NAMALWA (cell line): Measurements from ENCODE around the gene MISP.

Source experiments
- DNase-seq: peaks from one replicate; pipeline ENCODE4 v3.0.0-alpha.2; 2015; ENCODE audit warnings: low spot score

Gene MISP

GRCh38 chr19:772730-773436, 22.0 kb downstream of the MISP start:
- DNase-seq, result no peak

- no peak for DNase-seq
Observed at GRCh38 chr19:776549-776948, 25.6 kb downstream of the MISP start.

DNA sequence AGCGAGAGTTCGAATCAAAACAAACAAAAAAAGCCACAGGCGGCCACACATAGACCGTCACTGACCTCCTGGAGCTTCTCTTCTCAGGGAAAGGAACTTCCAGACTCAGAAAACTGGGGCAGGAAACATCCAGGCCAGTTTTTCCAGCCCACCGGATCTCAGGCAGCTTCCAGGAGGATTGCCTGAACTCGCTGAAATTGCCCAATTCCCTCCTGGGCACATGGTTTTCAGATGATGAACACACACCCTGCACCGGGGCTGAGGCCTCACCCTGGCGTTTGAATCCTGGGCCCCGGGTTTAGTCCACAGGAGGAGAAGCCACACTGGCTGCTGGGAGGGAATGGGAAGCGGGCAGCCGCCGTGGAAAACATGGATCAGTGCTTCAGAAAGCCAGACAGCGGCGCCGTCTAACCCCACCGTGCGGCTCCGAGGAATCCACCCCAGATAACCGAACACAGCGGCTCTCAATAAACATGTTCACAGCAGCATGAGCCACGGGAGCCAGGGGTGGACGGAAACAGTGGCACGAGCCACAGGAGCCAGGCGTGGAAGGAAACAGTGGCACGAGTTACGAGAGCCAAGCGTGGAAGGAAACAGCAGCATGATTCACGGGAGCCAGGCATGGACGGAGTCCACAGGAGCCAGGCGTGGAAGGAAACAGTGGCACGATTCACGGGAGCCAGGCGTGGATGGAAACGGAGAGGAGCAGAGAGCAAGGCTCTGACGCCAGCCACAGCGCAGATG, 28.2 kb downstream of the MISP start:
- DNase-seq, result no peak

- no peak for DNase-seq
Observed at GRCh38 chr19:780935-781334, 30.0 kb downstream of the MISP start.

- DNase-seq, result no peak
Observed at GRCh38 chr19:781800-782184, 30.9 kb downstream of the MISP start.

DNA sequence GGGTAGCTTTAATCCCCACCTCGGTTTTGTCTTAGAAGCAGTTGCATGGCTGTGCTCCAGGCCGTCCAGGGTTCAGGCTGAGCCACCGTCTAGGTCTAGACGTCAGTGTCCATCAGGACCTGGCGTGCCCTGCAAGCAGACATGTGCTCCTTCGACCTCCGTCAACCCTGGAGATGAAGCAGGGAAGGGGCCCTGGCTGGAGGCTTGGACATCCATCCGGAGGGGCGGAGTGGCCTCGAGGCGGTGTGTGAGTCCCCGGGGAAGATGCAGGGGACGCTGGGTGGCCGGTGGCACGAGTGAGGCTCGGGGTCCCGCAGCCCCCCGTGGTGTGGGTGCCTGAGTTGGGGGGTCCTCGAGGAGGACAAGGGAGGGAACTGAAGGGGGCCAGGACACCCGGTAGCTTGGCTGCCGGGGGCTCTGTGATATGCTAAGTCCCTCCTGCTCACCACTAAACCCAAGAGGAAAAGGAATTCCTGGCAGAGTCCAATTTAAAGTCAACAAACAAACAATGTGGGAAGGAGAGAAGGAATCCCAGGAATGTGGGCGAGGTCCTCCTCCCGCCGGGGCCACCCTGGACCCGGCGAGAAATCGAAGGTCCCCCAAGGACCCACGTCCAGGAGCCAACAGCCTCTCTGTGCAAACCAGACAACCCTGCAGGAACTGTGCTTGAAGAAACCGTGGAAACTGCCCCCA, 31.4 kb downstream of the MISP start:
- no peak for DNase-seq

DNA sequence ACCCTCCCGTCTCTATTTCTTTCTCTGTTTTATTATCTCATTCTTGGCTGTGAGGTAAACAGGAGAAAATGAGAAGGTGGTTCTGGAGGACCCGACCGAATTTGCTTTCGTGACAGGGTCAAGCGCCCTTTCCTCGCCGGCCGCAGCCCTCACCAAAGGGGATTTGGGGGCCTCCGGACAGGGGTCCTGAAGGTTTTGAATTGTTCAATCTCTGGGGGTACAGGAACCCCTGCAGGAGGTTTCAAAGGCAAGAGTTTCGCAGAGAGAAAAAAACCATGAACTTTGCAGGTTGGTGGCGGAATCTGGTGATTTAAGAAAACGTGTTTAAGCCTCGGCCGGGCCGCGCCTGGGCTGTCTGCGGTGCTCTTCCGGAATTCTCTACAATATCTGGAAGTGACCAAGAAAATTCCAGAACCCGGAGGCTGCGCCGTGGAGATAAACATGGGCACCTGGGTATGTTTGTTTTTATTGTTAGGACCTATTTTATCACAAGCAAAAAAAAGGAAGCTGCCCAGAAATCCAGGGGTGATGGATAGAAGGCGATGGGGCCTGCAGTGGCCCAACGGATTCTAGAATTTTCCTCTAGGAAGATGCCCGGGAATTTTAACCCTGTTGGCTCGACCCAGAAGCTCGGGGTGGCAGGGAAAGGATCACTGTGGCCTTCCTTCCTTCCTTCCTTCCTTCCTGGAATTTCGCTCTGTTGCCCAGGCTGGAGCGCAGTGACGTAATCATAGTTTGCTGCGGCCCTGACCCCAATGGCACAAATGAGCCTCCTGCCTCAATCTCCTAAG, 32.2 kb downstream of the MISP start:
- DNase-seq, result no peak

DNA sequence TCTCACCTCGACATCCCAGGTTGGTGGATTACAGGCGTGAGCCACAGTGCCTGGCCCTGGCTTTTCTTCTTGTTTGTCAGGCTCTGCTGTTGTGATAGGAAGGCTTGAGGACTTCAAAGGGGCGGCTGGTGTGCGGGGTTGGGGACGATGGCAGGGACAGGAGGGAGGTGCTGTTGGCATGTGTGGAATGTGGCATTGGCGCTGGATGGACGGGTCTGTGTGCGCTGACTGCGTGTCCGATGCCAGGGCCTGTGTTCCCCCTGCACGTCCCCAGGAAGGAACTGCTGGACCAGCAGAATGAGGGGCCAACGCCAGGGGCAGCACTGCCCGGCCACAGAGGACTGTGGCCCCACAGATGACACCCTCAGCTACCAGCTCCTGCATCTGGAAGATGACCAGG, 33.6 kb downstream of the MISP start:
- no peak for DNase-seq

- no peak for DNase-seq
Observed at GRCh38 chr19:787536-787935, 36.6 kb downstream of the MISP start.

- DNase-seq, result no peak
Observed at GRCh38 chr19:788686-788982, 37.7 kb downstream of the MISP start.

DNA sequence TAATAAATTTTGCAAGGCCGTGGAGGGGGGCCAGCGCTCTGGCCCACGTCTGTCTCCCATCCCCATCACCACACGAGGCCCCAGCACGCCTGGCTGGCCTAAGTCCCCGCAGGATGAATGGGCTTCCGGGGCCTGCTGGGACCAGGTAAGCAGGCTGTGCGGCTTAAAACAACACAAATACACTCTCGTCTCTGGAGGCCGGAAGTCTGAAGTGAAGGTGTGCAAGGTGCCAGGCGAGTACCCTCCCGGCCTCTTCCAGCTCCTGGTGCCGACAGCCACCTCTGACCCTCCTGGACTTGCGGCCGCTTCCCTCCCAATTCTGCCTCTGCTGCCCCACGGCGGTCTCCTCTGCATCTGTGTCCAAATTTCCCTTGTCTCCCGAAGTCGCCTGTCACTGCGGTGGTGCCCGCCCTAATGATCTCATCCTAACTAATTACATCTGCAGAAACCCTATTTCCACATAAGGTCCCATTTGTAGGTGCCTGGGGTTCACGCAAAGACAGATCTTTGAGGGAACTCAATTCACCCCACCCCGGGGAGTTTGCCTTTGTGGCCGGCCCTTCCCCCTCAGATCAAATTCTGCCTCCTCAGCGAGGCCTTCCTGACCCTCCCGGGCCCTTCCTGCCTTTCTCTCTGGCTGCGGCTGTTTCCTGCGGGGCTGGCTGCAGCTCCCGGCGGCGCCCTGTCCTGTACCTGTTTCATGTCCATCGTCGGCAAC, 38.2 kb downstream of the MISP start:
- no peak for DNase-seq

DNA sequence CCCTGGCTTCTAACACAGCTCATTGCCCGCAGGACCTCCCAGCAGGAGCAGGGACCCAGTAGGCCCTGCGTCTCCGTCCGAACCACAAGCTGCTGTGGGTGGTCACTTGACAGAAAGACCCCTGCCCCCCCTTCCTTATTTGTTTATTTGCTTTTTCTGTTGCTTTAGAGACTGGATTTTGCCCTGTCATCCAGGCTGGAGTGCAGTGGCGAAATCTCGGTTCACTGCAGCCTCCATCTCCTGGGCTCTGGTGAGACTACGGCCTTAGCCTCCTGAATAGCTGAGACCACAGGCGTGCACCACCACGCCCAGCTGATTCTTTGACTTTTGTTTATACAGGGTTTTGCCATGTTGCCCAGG, 38.8 kb downstream of the MISP start:
- no peak for DNase-seq

DNA sequence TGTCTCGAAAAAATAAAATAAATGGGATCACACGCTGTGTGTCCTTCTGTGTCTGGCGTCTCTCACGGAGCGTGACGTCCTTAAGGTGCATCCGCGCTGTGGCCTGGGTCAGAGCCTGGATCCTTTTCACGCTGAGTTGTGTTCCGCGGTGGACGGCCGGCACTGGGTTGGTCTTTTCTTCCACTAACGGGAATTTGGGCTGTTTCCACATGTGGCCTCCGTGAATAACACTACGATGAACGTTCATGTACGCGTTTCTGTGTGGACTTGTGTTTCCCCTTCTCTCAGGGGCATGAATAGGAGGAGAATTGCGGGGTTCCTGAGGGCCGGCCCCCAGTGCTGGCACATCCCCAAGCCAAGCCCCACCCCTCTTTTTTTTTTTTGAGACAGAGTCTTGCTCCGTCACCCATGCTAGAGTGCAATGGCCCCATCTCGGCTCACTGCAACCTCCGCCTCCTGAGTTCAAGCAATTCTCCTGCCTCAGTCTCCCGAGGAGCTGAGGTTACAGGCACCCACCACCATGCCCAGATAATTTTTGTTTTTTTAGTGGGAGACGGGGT, 40.2 kb downstream of the MISP start:
- DNase-seq, result no peak

DNA sequence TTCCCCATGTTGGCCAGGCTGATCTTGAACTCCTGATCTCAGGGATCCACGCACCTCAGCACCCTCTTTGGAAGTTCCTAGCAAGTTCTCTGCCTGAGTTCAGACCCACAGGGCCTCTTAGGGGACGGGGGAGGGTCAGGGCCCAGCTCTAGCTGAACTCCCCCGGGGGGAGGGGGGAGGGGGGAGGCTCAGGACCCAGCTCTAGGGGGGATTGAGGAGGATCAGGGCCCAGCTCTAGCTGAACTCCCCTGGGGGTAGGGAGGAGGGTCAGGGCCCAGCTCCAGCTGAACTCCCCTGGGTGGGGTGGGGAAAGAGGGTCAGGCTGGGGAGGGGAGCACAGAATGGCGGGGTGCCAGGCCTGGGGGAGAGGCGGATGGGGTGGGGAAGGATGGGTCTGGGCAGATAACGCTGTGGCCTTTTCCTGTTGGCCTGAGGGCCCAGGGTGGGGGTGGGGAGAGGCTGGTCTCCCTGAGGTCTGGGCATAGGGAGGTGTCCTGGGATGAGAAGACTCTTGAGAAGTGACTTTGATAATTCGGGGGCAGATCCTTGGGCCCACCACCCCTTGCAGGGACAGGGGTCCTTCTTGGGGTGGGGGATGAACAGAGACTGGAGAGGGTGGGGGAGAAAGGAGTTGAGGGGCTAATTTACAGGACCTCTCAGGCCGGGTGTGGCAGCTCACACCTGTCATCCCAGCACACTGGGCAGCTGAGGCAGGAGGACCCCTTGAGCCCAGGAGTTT, 40.8 kb downstream of the MISP start:
- no peak for DNase-seq

GRCh38 chr19:792306-792885, 41.5 kb downstream of the MISP start:
- no peak for DNase-seq

DNA sequence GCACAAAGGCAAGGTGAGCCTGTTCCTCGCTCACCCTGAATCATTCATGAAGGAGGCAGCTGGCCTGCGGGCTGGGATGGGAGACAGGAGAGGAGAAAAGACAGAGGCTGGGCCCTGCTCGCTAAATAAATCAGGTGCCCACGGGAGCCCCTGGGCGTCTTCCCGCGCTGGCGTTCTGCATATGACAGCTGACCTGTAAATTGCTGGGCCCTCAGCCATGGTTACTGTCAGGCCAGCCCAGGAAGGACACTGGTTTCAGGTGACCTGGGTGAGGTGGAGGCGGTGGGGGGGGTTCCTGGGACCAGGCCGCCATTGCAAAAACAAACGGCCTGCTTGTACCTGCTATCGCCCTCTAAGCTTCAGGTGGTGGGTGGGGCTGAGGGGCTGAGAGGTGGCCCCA, 42.9 kb downstream of the MISP start:
- DNase-seq, result no peak

DNA sequence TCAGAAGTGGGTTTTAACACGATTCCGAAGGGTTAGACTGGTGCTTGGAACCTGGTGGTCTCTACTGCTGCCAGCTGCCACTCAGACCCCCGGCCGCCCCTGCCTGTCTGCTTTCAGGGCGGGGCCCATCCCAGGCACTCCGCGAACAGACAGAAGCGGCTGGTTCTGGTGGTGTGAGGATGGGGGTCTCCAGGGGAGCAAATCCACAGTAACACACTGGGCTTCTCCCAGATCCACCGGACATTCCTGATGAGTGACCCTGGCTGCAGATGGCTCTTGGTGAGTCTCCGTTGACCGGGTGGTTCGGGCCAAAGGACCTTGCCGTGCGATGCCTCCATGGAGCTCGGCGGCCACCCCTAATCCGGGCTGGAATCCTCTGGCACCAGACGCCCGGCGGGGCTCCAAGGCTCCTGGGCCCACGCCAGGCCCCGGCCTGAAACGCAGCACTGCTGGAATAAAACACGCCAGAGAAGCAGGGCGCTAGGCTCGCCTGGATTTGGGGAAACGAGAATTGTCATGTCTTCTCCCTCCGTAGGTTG, 44.2 kb downstream of the MISP start:
- DNase-seq, result no peak

GRCh38 chr19:795691-796581, 45.0 kb downstream of the MISP start:
- DNase-seq, result no peak
